ENCODE measurements around the gene PCDHGB3.

PCDHGB3 gene

DNA sequence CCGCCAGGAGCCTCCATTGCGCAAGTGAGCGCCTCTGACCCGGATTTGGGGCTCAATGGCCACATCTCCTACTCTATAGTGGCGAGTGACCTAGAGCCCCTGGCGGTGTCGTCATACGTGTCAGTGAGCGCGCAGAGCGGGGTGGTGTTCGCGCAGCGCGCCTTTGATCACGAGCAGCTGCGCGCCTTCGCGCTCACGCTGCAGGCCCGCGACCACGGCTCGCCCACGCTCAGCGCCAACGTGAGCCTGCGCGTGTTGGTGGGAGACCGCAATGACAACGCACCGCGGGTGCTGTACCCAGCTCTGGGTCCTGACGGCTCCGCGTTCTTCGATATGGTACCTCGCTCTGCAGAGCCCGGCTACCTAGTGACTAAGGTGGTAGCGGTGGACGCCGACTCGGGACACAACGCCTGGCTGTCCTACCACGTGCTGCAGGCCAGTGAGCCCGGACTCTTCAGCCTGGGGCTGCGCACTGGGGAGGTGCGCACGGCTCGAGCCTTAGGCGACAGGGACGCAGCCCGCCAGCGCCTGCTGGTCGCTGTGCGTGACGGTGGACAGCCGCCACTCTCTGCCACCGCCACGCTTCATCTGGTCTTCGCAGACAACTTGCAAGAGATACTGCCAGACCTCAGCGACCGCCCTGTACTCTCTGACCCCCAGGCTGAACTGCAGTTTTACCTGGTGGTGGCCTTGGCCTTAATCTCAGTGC, 39.7 kb downstream of the PCDHGB3 start:
- Histone ChIP-seq H3K4me3 (ENCODE audit: low read depth, low read length, poor library complexity, severe bottlenecking) (no peak overlapping the region), H3K36me3 (ENCODE audit: insufficient read depth, low read length) (no peaks in the 10 kb centered on the region), H3F3A (ENCODE audit: insufficient read depth, low read length) (no peaks in the 10 kb centered on the region), H3K79me2 (ENCODE audit: insufficient read depth, low read length) (no peaks in the 10 kb centered on the region), H3K27ac (ENCODE audit: low read depth, low read length, poor library complexity, severe bottlenecking) (no peak overlapping the region), H3K9me3 (ENCODE audit: low read length) (0 out of 2 replicates have a peak, but pooled peaks cover 3% of the 10 kb centered on the region), H4K20me1 (ENCODE audit: insufficient read depth, low read length) (no peaks in the 10 kb centered on the region), H3K9ac (ENCODE audit: low read length) (no peak overlapping the region), H3K4me1 (ENCODE audit: insufficient read depth, low read length, severe bottlenecking) (peaks cover 6% of the 10 kb centered on the region), H3K27me3 (ENCODE audit: insufficient read depth, low read length) (no peaks in the 10 kb centered on the region), H2AFZ (ENCODE audit: low read length) (no peak overlapping the region), H3K4me2 (ENCODE audit: low read length) (no peak overlapping the region), H3K9me2 (ENCODE audit: low read depth, low read length) (no peaks in the 10 kb centered on the region)
- no peak for TF ChIP-seq EZH2 (IDR thresholded peaks at IDR 0.05; ENCODE audit: borderline replicate concordance, low read length)
- TF ChIP-seq, protein P1, sequence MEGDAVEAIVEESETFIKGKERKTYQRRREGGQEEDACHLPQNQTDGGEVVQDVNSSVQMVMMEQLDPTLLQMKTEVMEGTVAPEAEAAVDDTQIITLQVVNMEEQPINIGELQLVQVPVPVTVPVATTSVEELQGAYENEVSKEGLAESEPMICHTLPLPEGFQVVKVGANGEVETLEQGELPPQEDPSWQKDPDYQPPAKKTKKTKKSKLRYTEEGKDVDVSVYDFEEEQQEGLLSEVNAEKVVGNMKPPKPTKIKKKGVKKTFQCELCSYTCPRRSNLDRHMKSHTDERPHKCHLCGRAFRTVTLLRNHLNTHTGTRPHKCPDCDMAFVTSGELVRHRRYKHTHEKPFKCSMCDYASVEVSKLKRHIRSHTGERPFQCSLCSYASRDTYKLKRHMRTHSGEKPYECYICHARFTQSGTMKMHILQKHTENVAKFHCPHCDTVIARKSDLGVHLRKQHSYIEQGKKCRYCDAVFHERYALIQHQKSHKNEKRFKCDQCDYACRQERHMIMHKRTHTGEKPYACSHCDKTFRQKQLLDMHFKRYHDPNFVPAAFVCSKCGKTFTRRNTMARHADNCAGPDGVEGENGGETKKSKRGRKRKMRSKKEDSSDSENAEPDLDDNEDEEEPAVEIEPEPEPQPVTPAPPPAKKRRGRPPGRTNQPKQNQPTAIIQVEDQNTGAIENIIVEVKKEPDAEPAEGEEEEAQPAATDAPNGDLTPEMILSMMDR (IDR thresholded peaks at IDR 0.05; ENCODE audit: low read length) = no peak

DNA sequence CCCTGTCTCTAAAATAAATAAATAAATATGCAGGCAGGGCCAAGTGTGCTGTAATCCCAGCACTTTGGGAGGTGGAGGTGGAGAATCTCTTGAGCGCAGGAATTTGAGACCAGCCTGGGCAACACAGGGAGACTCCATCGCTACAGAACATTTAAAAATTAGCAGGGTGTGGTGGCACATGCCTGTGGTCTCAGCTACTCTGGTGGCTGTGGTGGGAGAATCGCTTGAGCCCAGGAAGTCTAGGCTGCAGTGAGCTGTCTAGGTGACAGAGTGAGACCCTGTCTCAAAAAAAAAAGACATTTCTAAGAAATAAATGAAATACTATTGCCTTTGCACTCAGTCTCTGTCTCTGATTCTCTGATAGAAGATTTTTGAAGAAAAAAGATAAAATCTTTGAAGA, 41.5 kb downstream of the PCDHGB3 start:
- 0 out of 2 replicates have a peak, but pooled peaks cover 4% of the 10 kb centered on the region for H3K9me3 ChIP-seq (ENCODE audit: low read length)

GRCh38 chr5:141412854-141413539, 43.0 kb downstream of the PCDHGB3 start, which contains the start of gene PCDHGA10:
Gene PCDHGA10 (plus strand): TSS chr5:141412987. CDS start chr5:141413176, 189 bp downstream.
- Histone ChIP-seq H3K27me3 (ENCODE audit: insufficient read depth, low read length) (no peaks in the 10 kb centered on the region), H3K27ac (ENCODE audit: low read depth, low read length, poor library complexity, severe bottlenecking) (no peak within 1 kb of the TSS), H3K4me1 (ENCODE audit: insufficient read depth, low read length, severe bottlenecking) (peaks cover 6% of the 10 kb centered on the region), H3K4me3 (ENCODE audit: low read depth, low read length, poor library complexity, severe bottlenecking) (peak within 1 kb of the TSS; percentile 78), H3K79me2 (ENCODE audit: insufficient read depth, low read length) (no peaks in the 10 kb centered on the region), H3K36me3 (ENCODE audit: insufficient read depth, low read length) (no peaks in the 10 kb centered on the region), H3K9ac (ENCODE audit: low read length) (peak within 1 kb of the TSS; percentile 79), H4K20me1 (ENCODE audit: insufficient read depth, low read length) (no peaks in the 10 kb centered on the region), H3K9me2 (ENCODE audit: low read depth, low read length) (no peaks in the 10 kb centered on the region), H3K4me2 (ENCODE audit: low read length) (peak within 1 kb of the TSS; percentile 96), H2AFZ (ENCODE audit: low read length) (peak within 1 kb of the TSS; percentile 92), H3F3A (ENCODE audit: insufficient read depth, low read length) (no peaks in the 10 kb centered on the region), H3K9me3 (ENCODE audit: low read length) (0 out of 2 replicates have a peak, but pooled peaks cover 5% of the 10 kb centered on the region)
- TF ChIP-seq, protein P1 (IDR thresholded peaks at IDR 0.05; ENCODE audit: low read length) = peak; percentile 89
- no peak for TF ChIP-seq EZH2 (IDR thresholded peaks at IDR 0.05; ENCODE audit: borderline replicate concordance, low read length)

More for the DNA sequence above, 41.5 kb downstream of the PCDHGB3 start:
- Histone ChIP-seq H3K79me2 (ENCODE audit: insufficient read depth, low read length) (no peaks in the 10 kb centered on the region), H2AFZ (ENCODE audit: low read length) (no peak overlapping the region), H3K9ac (ENCODE audit: low read length) (no peak overlapping the region), H3K4me2 (ENCODE audit: low read length) (no peak overlapping the region), H3K9me2 (ENCODE audit: low read depth, low read length) (no peaks in the 10 kb centered on the region), H3K4me1 (ENCODE audit: insufficient read depth, low read length, severe bottlenecking) (peaks cover 6% of the 10 kb centered on the region), H3K27me3 (ENCODE audit: insufficient read depth, low read length) (no peaks in the 10 kb centered on the region), H3F3A (ENCODE audit: insufficient read depth, low read length) (no peaks in the 10 kb centered on the region), H3K27ac (ENCODE audit: low read depth, low read length, poor library complexity, severe bottlenecking) (no peak overlapping the region), H3K36me3 (ENCODE audit: insufficient read depth, low read length) (no peaks in the 10 kb centered on the region), H3K4me3 (ENCODE audit: low read depth, low read length, poor library complexity, severe bottlenecking) (no peak overlapping the region), H4K20me1 (ENCODE audit: insufficient read depth, low read length) (no peaks in the 10 kb centered on the region)
- TF ChIP-seq EZH2 (IDR thresholded peaks at IDR 0.05; ENCODE audit: borderline replicate concordance, low read length) = no peak
- TF ChIP-seq, protein P1 (IDR thresholded peaks at IDR 0.05; ENCODE audit: low read length) = no peak
